ENCODE results near the gene NPTN.

DNA sequence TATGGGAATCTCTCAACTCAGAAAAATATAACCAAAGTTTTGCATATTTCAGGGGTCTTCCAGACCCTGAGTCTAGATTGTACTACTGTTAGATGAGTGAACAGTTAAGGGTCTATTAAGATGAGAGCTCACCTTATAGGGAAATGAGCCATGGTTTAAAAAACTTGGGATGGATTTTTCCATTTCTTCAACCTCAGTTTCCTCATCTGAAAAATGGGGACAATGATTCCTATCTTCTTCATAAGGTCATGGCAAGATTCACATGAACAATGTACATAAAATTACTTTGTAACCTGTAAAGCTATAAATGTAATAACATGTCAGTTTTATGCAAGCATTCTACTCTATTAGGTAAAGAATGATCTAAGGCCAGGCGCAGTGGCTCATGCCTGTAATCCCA, 28.7 kb downstream of the NPTN start:
- TF ChIP-seq, protein P1, sequence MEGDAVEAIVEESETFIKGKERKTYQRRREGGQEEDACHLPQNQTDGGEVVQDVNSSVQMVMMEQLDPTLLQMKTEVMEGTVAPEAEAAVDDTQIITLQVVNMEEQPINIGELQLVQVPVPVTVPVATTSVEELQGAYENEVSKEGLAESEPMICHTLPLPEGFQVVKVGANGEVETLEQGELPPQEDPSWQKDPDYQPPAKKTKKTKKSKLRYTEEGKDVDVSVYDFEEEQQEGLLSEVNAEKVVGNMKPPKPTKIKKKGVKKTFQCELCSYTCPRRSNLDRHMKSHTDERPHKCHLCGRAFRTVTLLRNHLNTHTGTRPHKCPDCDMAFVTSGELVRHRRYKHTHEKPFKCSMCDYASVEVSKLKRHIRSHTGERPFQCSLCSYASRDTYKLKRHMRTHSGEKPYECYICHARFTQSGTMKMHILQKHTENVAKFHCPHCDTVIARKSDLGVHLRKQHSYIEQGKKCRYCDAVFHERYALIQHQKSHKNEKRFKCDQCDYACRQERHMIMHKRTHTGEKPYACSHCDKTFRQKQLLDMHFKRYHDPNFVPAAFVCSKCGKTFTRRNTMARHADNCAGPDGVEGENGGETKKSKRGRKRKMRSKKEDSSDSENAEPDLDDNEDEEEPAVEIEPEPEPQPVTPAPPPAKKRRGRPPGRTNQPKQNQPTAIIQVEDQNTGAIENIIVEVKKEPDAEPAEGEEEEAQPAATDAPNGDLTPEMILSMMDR (optimal IDR thresholded peaks at IDR 0.05 in 1 of 3, IDR thresholded peaks at IDR 0.05 in 1 of 3, conservative IDR thresholded peaks at IDR 0.05 in 1 of 3; ENCODE audit: extremely low read depth in 1 of 3, insufficient read depth in 2 of 3, low read length in 3 of 3) = no peak
- TF ChIP-seq EZH2 (IDR thresholded peaks at IDR 0.05; ENCODE audit: low read length) = no peak

Measured in keratinocyte (primary cell).